Measurements from ENCODE around the gene EREG. TPM values are rescaled to one million over a fixed set of nuclear protein-coding genes. Genes with fewer than 3 reads are reported as not detected.

Gene EREG
- total RNA-seq, 2 experiments from 2014 or later, result not detected

- intact Hi-C loops (cut with micrococcal nuclease; ENCODE audit: unreplicated experiment), result no loop called here
- no peak for TF ChIP-seq EZH2phosphoT487 (IDR thresholded peaks at IDR 0.05; ENCODE audit: borderline replicate concordance, low read depth, low read length)
- TF ChIP-seq, protein P1, sequence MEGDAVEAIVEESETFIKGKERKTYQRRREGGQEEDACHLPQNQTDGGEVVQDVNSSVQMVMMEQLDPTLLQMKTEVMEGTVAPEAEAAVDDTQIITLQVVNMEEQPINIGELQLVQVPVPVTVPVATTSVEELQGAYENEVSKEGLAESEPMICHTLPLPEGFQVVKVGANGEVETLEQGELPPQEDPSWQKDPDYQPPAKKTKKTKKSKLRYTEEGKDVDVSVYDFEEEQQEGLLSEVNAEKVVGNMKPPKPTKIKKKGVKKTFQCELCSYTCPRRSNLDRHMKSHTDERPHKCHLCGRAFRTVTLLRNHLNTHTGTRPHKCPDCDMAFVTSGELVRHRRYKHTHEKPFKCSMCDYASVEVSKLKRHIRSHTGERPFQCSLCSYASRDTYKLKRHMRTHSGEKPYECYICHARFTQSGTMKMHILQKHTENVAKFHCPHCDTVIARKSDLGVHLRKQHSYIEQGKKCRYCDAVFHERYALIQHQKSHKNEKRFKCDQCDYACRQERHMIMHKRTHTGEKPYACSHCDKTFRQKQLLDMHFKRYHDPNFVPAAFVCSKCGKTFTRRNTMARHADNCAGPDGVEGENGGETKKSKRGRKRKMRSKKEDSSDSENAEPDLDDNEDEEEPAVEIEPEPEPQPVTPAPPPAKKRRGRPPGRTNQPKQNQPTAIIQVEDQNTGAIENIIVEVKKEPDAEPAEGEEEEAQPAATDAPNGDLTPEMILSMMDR (conservative IDR thresholded peaks at IDR 0.05; ENCODE audit: low read length), result no peak
- no peak overlapping the region for H3K4me3 ChIP-seq (ENCODE audit: low read depth, low read length, poor library complexity, severe bottlenecking)
- H3K36me3 ChIP-seq (ENCODE audit: insufficient read depth, low read length), result no peaks in the 10 kb centered on the region
- H3K79me2 ChIP-seq (ENCODE audit: insufficient read depth, low read depth, low read length), result no peaks in the 10 kb centered on the region
- H3K27ac ChIP-seq (ENCODE audit: low read depth, low read length, poor library complexity, severe bottlenecking), result no peak overlapping the region
- DNase-seq (ENCODE audit: low spot score), result no peak
- H3K9me2 ChIP-seq (ENCODE audit: insufficient read depth, low read length), result no peaks in the 10 kb centered on the region
- H4K20me1 ChIP-seq (ENCODE audit: insufficient read depth, low read length), result no peaks in the 10 kb centered on the region
- CTCF ChIA-PET (ENCODE audit: unreplicated experiment), result no interaction called here
- no TSS peak for BruUV-seq (replicated peaks)
- no peak overlapping the region for H3K4me2 ChIP-seq (ENCODE audit: low read length)
- H3K4me1 ChIP-seq (ENCODE audit: insufficient read depth, low read length, poor library complexity, severe bottlenecking), result no peaks in the 10 kb centered on the region
- POLR2A ChIA-PET, result interaction anchor here (0.6 kb wide), 1 partner anchor 73 kb away, joined by 4 read pairs; no protein-coding TSS in a partner anchor
- no peaks in the 10 kb centered on the region for H3K9me3 ChIP-seq (ENCODE audit: low read length)
- no peak overlapping the region for H2AFZ ChIP-seq (ENCODE audit: low read length)
Observed at GRCh38 chr4:74327762-74328161, 37.2 kb upstream of the EREG start.

DNA sequence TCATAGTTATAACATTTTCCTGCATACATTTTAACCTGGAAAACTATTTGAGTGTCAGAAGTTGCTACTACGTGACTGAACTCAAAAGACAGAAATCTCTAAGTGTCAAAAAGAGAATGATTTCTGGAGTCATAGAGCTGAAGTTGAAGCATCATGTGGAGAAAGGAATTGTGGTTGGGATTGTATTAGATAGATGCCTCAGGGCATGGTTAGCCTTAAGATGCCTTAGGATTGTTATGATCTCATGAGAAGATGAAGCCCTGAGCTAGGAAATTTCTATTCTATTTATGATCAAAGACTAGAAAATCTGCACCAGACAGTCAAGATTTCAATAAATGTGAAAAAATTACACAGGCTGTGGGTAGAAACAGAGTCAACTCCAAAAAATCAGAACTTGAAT is 36.4 kb upstream of the EREG start:
- H3K4me2 ChIP-seq (ENCODE audit: low read length), result no peak overlapping the region
- no peaks in the 10 kb centered on the region for H3K9me2 ChIP-seq (ENCODE audit: insufficient read depth, low read length)
- H2AFZ ChIP-seq (ENCODE audit: low read length), result no peak overlapping the region
- CTCF ChIA-PET (ENCODE audit: unreplicated experiment), result no interaction called here
- H3K79me2 ChIP-seq (ENCODE audit: insufficient read depth, low read depth, low read length), result no peaks in the 10 kb centered on the region
- TF ChIP-seq EZH2phosphoT487 (IDR thresholded peaks at IDR 0.05; ENCODE audit: borderline replicate concordance, low read depth, low read length), result no peak
- DNase-seq (ENCODE audit: low spot score), result no peak
- H3K9me3 ChIP-seq (ENCODE audit: low read length), result no peaks in the 10 kb centered on the region
- H3K27ac ChIP-seq (ENCODE audit: low read depth, low read length, poor library complexity, severe bottlenecking), result no peak overlapping the region
- no peaks in the 10 kb centered on the region for H3K36me3 ChIP-seq (ENCODE audit: insufficient read depth, low read length)
- H3K4me3 ChIP-seq (ENCODE audit: low read depth, low read length, poor library complexity, severe bottlenecking), result no peak overlapping the region
- H3K4me1 ChIP-seq (ENCODE audit: insufficient read depth, low read length, poor library complexity, severe bottlenecking), result no peaks in the 10 kb centered on the region
- intact Hi-C loops (cut with micrococcal nuclease; ENCODE audit: unreplicated experiment), result no loop called here
- BruUV-seq (replicated peaks), result no TSS peak
- POLR2A ChIA-PET, result interaction anchor here (0.6 kb wide), 1 partner anchor 1773 kb away, joined by 3 read pairs; no protein-coding TSS in a partner anchor
- H4K20me1 ChIP-seq (ENCODE audit: insufficient read depth, low read length), result no peaks in the 10 kb centered on the region

DNA sequence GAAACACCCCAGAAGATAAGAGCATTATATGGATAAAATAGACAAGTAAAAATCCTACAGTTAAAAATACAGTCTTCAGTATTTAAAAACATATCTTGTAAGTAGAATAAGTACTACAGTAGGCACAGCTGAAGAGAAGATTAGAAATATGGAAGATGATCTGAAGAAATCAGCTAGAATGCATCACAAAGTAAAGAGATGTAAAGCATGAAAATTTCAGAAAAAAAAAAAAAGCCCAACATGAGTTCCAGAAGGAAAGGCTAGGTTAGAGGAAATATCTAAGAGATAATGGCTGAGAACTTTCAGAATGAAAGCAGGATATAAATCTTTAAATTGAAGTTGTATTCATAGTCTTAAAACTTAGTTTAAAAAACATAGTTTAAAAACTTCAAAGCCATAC is 35.6 kb upstream of the EREG start:
- no peaks in the 10 kb centered on the region for H3K79me2 ChIP-seq (ENCODE audit: insufficient read depth, low read depth, low read length)
- H3K36me3 ChIP-seq (ENCODE audit: insufficient read depth, low read length), result no peaks in the 10 kb centered on the region
- H3K27ac ChIP-seq (ENCODE audit: low read depth, low read length, poor library complexity, severe bottlenecking), result no peak overlapping the region
- ChIA-PET POLR2A (no interaction called here), CTCF (ENCODE audit: unreplicated experiment) (no interaction called here)
- no peak for DNase-seq (ENCODE audit: low spot score)
- TF ChIP-seq EZH2phosphoT487 (IDR thresholded peaks at IDR 0.05; ENCODE audit: borderline replicate concordance, low read depth, low read length), result no peak
- intact Hi-C loops (cut with micrococcal nuclease; ENCODE audit: unreplicated experiment), result no loop called here
- H3K4me2 ChIP-seq (ENCODE audit: low read length), result no peak overlapping the region
- BruUV-seq (replicated peaks), result no TSS peak
- H4K20me1 ChIP-seq (ENCODE audit: insufficient read depth, low read length), result no peaks in the 10 kb centered on the region
- no peaks in the 10 kb centered on the region for H3K4me1 ChIP-seq (ENCODE audit: insufficient read depth, low read length, poor library complexity, severe bottlenecking)
- H3K4me3 ChIP-seq (ENCODE audit: low read depth, low read length, poor library complexity, severe bottlenecking), result no peak overlapping the region
- H3K9me2 ChIP-seq (ENCODE audit: insufficient read depth, low read length), result no peaks in the 10 kb centered on the region
- no peaks in the 10 kb centered on the region for H3K9me3 ChIP-seq (ENCODE audit: low read length)
- no peak overlapping the region for H2AFZ ChIP-seq (ENCODE audit: low read length)

- no peaks in the 10 kb centered on the region for H4K20me1 ChIP-seq (ENCODE audit: insufficient read depth, low read length)
- no TSS peak for BruUV-seq (replicated peaks)
- TF ChIP-seq, protein P1 (conservative IDR thresholded peaks at IDR 0.05; ENCODE audit: low read length), result no peak
- TF ChIP-seq EZH2phosphoT487 (IDR thresholded peaks at IDR 0.05; ENCODE audit: borderline replicate concordance, low read depth, low read length), result no peak
- DNase-seq (ENCODE audit: low spot score), result no peak
- no peaks in the 10 kb centered on the region for H3K79me2 ChIP-seq (ENCODE audit: insufficient read depth, low read depth, low read length)
- no peak overlapping the region for H3K4me2 ChIP-seq (ENCODE audit: low read length)
- no peaks in the 10 kb centered on the region for H3K9me2 ChIP-seq (ENCODE audit: insufficient read depth, low read length)
- intact Hi-C loops (cut with micrococcal nuclease; ENCODE audit: unreplicated experiment), result no loop called here
- no peaks in the 10 kb centered on the region for H3K4me1 ChIP-seq (ENCODE audit: insufficient read depth, low read length, poor library complexity, severe bottlenecking)
- no peak overlapping the region for H3K27ac ChIP-seq (ENCODE audit: low read depth, low read length, poor library complexity, severe bottlenecking)
- H2AFZ ChIP-seq (ENCODE audit: low read length), result no peak overlapping the region
- H3K9me3 ChIP-seq (ENCODE audit: low read length), result no peaks in the 10 kb centered on the region
- H3K36me3 ChIP-seq (ENCODE audit: insufficient read depth, low read length), result no peaks in the 10 kb centered on the region
- CTCF ChIA-PET (ENCODE audit: unreplicated experiment), result no interaction called here
- no peak overlapping the region for H3K4me3 ChIP-seq (ENCODE audit: low read depth, low read length, poor library complexity, severe bottlenecking)
- POLR2A ChIA-PET, result no interaction called here
Observed at GRCh38 chr4:74330295-74330750, 34.6 kb upstream of the EREG start.
